NAMALWA (cell line): ENCODE results near the gene MPRIP.

Experiments used
- DNase-seq: peaks from one replicate; pipeline ENCODE4 v3.0.0-alpha.2; 2015; ENCODE audit warnings: low spot score

The MPRIP gene

GRCh38 chr17:17168401-17168800 lies 126.1 kb downstream of the MPRIP start:
- no peak for DNase-seq

GRCh38 chr17:17169396-17169795 lies 127.1 kb downstream of the MPRIP start:
- no peak for DNase-seq

- DNase-seq, result no peak
Observed at GRCh38 chr17:17170346-17170985, 128.2 kb downstream of the MPRIP start.

- no peak for DNase-seq
Observed at GRCh38 chr17:17171186-17171585, 128.9 kb downstream of the MPRIP start.

- DNase-seq, result no peak
Observed at GRCh38 chr17:17172001-17172939, 130.0 kb downstream of the MPRIP start.

GRCh38 chr17:17172990-17173389 lies 130.7 kb downstream of the MPRIP start:
- DNase-seq, result no peak

GRCh38 chr17:17173921-17174320 lies 131.7 kb downstream of the MPRIP start:
- no peak for DNase-seq

- no peak for DNase-seq
Observed at GRCh38 chr17:17175340-17175739, 133.1 kb downstream of the MPRIP start.

- DNase-seq, result peak; percentile 62
Observed at GRCh38 chr17:17175917-17176316, 133.7 kb downstream of the MPRIP start.

- DNase-seq, result no peak
Observed at GRCh38 chr17:17176341-17176740, 134.1 kb downstream of the MPRIP start.

- DNase-seq, result no peak
Observed at GRCh38 chr17:17177176-17177575, 134.9 kb downstream of the MPRIP start.

GRCh38 chr17:17179371-17179827 lies 137.1 kb downstream of the MPRIP start:
- DNase-seq, result no peak

- DNase-seq, result no peak
Observed at GRCh38 chr17:17180141-17180603, 137.9 kb downstream of the MPRIP start.

- DNase-seq, result no peak
Observed at GRCh38 chr17:17180741-17181525, 138.7 kb downstream of the MPRIP start.

- DNase-seq, result peak; percentile 70
Observed at GRCh38 chr17:17181666-17182597, 139.7 kb downstream of the MPRIP start.

GRCh38 chr17:17182598-17183136 lies 140.4 kb downstream of the MPRIP start:
- DNase-seq, result no peak

- DNase-seq, result no peak
Observed at GRCh38 chr17:17183744-17184143, 141.5 kb downstream of the MPRIP start.

- DNase-seq, result peak; percentile 42
Observed at GRCh38 chr17:17184985-17185757, 142.9 kb downstream of the MPRIP start.

GRCh38 chr17:17186051-17186450 lies 143.8 kb downstream of the MPRIP start:
- DNase-seq, result no peak
